ENCODE results near the gene PXN.
"Not testable (repeated sequence)": the region's sequence is repeated elsewhere in the genome, so short reads cannot be mapped to it uniquely, and the experiment has no call there.

The PXN gene

DNA sequence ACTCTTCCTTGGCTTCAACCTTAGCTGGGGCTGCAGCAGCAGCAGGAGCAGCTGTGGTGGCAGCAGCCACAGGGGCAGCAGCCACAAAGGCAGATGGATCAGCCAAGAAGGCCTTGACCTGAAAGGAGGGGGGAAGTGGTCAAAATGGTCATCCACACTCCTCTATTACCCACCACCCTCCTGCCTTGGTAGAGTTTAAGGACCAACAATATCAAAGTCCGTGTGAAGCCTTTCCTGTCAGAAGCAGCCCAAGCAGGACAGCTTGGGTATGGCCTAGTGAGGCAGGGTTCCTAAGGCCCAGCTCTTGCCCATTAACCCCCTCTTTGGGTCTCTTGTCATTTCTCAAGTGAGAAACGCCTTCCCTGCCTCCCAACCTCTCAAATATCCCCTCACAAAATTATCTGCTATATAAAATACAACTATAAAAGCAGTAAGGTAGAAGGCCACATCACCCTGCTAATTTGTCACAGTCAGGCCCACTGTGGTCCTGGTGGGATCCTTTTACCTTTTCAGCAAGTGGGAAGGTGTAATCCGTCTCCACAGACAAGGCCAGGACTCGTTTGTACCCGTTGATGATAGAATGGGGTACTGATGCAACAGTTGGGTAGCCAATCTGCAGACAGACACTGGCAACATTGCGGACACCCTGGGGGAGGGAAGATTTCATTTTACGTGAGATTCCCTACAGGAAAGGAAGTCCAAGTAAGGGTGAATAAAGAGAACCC is 68.6 kb downstream of the PXN start:
- peaks cover 52% of the 10 kb centered on the region for H3K36me3 ChIP-seq (ENCODE audit: insufficient read depth, low read length)

DNA sequence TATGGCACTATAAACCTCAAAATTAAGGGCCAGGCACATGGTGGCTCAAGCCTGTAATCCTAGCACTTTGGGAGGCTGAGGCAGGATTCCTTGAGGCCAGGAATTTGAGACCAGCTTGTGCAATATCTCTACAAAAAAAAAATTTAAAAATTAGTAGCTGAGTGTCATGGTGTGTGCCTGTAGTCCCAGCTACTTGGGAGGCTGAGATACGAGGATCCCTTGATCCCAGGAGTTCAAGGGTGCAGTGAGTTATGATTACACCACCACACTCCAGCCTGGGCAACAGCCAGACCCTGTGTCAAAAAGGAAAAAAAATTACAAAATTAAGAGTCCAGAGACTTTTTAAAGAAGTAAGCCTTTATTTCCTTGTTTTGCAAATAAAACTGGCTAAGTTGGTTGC is 69.2 kb downstream of the PXN start:
- Histone ChIP-seq H3K36me3 (ENCODE audit: insufficient read depth, low read length) (peaks cover 58% of the 10 kb centered on the region), H3K27me3 (ENCODE audit: insufficient read depth, low read length) (no peaks in the 10 kb centered on the region), H3K27ac (ENCODE audit: low read depth, low read length) (peak overlapping the region; percentile 58; the same call in 1 of the 2 replicates), H3K4me3 (ENCODE audit: low read length) (no peak overlapping the region), H3K4me1 (ENCODE audit: insufficient read depth, low read length) (peaks cover 5% of the 10 kb centered on the region), H3K9ac (ENCODE audit: low read depth, low read length) (no peak overlapping the region), H3K9me3 (ENCODE audit: insufficient read depth, low read depth, low read length) (no peaks in the 10 kb centered on the region)
- 100% methylated on average over 1 of the region's 1 CpG for WGBS

More for the DNA sequence above, 68.6 kb downstream of the PXN start:
- not testable (repeated sequence) for H3K27me3 ChIP-seq (ENCODE audit: insufficient read depth, low read length); H3K4me1 ChIP-seq (ENCODE audit: insufficient read depth, low read length); H3K9ac ChIP-seq (ENCODE audit: low read depth, low read length); H3K9me3 ChIP-seq (ENCODE audit: insufficient read depth, low read depth, low read length)
- Histone ChIP-seq H3K27ac (ENCODE audit: low read depth, low read length) (peak overlapping the region; percentile 47; the same call in 1 of the 2 replicates), H3K4me3 (ENCODE audit: low read length) (peak overlapping the region; percentile 20; the same call in 1 of the 2 replicates)
- WGBS, result 89% methylated on average over 7 of the region's 7 CpGs

DNA sequence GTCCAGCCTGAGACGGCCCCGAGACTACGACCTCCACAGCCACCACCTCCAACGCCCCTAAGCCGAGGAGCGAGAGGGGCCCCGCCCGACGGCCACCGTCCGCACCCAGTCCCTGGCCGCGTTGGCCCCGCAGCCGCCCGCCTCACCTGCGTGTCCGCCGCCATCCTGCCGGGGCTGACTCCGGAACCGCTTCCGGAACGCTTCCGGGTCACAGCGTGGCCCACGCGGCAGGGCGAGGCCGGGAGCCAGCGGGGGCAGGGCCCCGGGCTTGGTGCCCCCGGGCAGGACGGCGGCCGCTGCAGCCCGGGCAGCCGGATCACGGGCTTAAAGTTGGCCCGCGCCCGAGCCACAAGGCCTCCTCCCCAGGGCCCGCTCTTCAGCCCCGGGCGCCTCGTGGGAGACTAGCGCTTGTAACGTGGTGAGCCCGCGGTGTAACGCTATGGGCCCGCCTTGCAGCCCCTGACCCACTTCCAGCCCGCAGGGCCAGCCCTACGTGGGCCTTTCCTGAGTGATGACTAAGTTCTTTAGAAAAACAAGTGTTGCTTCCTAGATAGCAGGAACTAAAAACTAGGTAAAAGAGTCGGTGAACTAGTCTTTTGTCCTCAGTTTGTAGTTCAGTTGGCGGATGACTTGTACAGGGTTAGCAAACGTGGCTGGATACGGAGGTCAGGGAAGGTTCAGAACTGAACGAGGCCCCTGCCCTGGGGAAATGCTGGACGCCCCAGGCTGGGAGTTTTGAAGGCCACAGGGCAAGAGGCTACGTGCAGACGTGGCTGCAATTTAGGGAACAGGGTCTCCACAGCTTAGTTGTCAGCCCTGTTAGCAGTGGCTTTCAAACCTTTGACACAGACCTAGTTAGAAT is 70.8 kb downstream of the PXN start, which contains the start of gene GCN1:
TSS of gene GCN1 (minus strand) at position 182 of the 862 bp plus-strand sequence. CDS start at position 164, 18 bp downstream.
- Histone ChIP-seq H3K36me3 (ENCODE audit: insufficient read depth, low read length) (peaks cover 66% of the 10 kb centered on the region), H3K9ac (ENCODE audit: low read depth, low read length) (peak within 1 kb of the TSS; percentile 91), H3K27me3 (ENCODE audit: insufficient read depth, low read length) (no peaks in the 10 kb centered on the region), H3K4me1 (ENCODE audit: insufficient read depth, low read length) (peaks cover 2% of the 10 kb centered on the region), H3K4me3 (ENCODE audit: low read length) (peak within 1 kb of the TSS; percentile 90), H3K9me3 (ENCODE audit: insufficient read depth, low read depth, low read length) (no peaks in the 10 kb centered on the region), H3K27ac (ENCODE audit: low read depth, low read length) (peak within 1 kb of the TSS; percentile 85)
- 3% methylated on average over 62 of the region's 62 CpGs for WGBS

DNA sequence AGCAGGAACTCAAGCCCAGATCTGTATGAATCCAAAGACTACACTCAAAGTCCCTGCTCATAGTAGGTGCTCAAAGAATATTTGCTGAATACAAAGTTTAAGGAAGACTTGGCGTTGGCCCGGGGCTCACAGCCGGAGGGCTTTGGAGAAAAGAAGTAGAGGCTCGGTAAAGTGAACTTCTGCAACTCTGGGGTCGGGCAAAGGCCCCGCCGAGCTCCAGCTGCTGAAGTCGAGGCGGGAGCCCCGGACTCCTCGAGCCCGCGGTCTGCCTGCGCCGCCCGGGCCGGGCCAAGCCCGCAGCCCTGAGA is 71.3 kb downstream of the PXN start:
- Histone ChIP-seq H3K27ac (ENCODE audit: low read depth, low read length) (peak overlapping the region; percentile 85), H3K9ac (ENCODE audit: low read depth, low read length) (peak overlapping the region; percentile 91), H3K9me3 (ENCODE audit: insufficient read depth, low read depth, low read length) (no peaks in the 10 kb centered on the region), H3K36me3 (ENCODE audit: insufficient read depth, low read length) (peaks cover 64% of the 10 kb centered on the region), H3K4me1 (ENCODE audit: insufficient read depth, low read length) (no peaks in the 10 kb centered on the region; the same call in 1 of the 2 replicates), H3K4me3 (ENCODE audit: low read length) (peak overlapping the region; percentile 90), H3K27me3 (ENCODE audit: insufficient read depth, low read length) (no peaks in the 10 kb centered on the region)
- WGBS, result under 1% methylated on average over 18 of the region's 18 CpGs

GRCh38 chr12:120193286-120193685 is 72.2 kb downstream of the PXN start:
- not testable (repeated sequence) for H3K9me3 ChIP-seq (ENCODE audit: insufficient read depth, low read depth, low read length); H3K27ac ChIP-seq (ENCODE audit: low read depth, low read length); H3K4me1 ChIP-seq (ENCODE audit: insufficient read depth, low read length); H3K27me3 ChIP-seq (ENCODE audit: insufficient read depth, low read length)
- H3K4me3 ChIP-seq (ENCODE audit: low read length), result peak overlapping the region; percentile 90
- peaks cover 63% of the 10 kb centered on the region for H3K36me3 ChIP-seq (ENCODE audit: insufficient read depth, low read length)
- H3K9ac ChIP-seq (ENCODE audit: low read depth, low read length), result peak overlapping the region; percentile 91; the same call in 1 of the 2 replicates
- 94% methylated on average over 8 of the region's 8 CpGs for WGBS

- WGBS, result 95% methylated on average over 7 of the region's 7 CpGs
- Histone ChIP-seq H3K4me1 (ENCODE audit: insufficient read depth, low read length) (no peaks in the 10 kb centered on the region; the same call in 1 of the 2 replicates), H3K4me3 (ENCODE audit: low read length) (no peak overlapping the region), H3K27me3 (ENCODE audit: insufficient read depth, low read length) (no peaks in the 10 kb centered on the region), H3K9me3 (ENCODE audit: insufficient read depth, low read depth, low read length) (no peaks in the 10 kb centered on the region), H3K9ac (ENCODE audit: low read depth, low read length) (no peak overlapping the region), H3K36me3 (ENCODE audit: insufficient read depth, low read length) (peaks cover 62% of the 10 kb centered on the region), H3K27ac (ENCODE audit: low read depth, low read length) (no peak overlapping the region)
Observed at GRCh38 chr12:120190985-120191480, 74.5 kb downstream of the PXN start.

GRCh38 chr12:120190386-120190785 is 75.1 kb downstream of the PXN start:
- WGBS, result 99% methylated on average over 5 of the region's 5 CpGs
- H3K9me3 ChIP-seq (ENCODE audit: insufficient read depth, low read depth, low read length), result no peaks in the 10 kb centered on the region
- no peaks in the 10 kb centered on the region for H3K27me3 ChIP-seq (ENCODE audit: insufficient read depth, low read length)
- H3K27ac ChIP-seq (ENCODE audit: low read depth, low read length), result no peak overlapping the region
- H3K9ac ChIP-seq (ENCODE audit: low read depth, low read length), result no peak overlapping the region
- H3K4me3 ChIP-seq (ENCODE audit: low read length), result no peak overlapping the region
- H3K4me1 ChIP-seq (ENCODE audit: insufficient read depth, low read length), result no peaks in the 10 kb centered on the region; the same call in 1 of the 2 replicates
- peaks cover 65% of the 10 kb centered on the region for H3K36me3 ChIP-seq (ENCODE audit: insufficient read depth, low read length)

DNA sequence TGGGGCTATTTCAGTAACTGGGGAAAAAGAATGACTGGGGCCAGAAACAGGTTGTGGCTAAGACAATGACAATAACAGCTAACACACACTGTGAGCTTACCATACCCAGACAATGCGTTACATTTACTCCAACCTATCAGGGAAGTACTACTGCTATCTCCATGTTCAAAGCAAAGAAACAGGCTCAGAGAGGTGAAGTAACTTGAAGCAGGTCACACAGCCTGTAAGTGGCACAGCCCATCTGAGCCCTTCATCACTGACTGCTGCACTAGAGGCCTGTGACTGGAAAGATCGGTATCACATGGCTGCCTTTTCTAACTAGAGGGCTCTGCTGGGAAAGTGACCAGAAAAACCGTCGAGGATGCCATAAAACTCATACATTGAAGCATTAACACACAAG is 78.9 kb downstream of the PXN start:
- Histone ChIP-seq H3K4me1 (ENCODE audit: insufficient read depth, low read length) (no peaks in the 10 kb centered on the region), H3K4me3 (ENCODE audit: low read length) (no peak overlapping the region), H3K27ac (ENCODE audit: low read depth, low read length) (no peak overlapping the region), H3K9me3 (ENCODE audit: insufficient read depth, low read depth, low read length) (no peaks in the 10 kb centered on the region), H3K36me3 (ENCODE audit: insufficient read depth, low read length) (peaks cover 94% of the 10 kb centered on the region), H3K9ac (ENCODE audit: low read depth, low read length) (no peak overlapping the region), H3K27me3 (ENCODE audit: insufficient read depth, low read length) (no peaks in the 10 kb centered on the region)
- WGBS, result 97% methylated on average over 4 of the region's 4 CpGs

DNA sequence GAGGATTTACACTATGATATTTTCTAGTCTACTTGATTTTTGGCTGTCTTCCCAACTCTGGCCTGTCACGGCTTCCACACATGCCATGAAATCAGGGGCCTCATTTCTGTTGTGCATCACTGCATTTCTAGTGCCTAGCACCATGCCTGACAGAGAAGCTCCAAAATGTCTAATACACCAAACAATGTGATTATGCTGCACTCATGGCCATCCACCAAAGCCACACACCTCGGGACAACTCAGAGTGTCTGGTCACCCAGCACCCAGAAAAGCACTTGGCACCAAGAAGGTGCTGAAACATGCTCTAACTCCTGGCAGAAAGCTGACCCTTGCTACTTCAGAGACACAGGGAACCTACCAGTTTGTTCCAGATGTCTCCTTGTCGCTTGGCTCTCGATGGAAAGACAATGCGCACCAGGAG is 82.3 kb downstream of the PXN start:
- peaks cover 90% of the 10 kb centered on the region for H3K36me3 ChIP-seq (ENCODE audit: insufficient read depth, low read length)
- no peak overlapping the region for H3K4me3 ChIP-seq (ENCODE audit: low read length)
- no peaks in the 10 kb centered on the region for H3K27me3 ChIP-seq (ENCODE audit: insufficient read depth, low read length)
- WGBS, result 97% methylated on average over 5 of the region's 5 CpGs
- no peak overlapping the region for H3K9ac ChIP-seq (ENCODE audit: low read depth, low read length)
- H3K9me3 ChIP-seq (ENCODE audit: insufficient read depth, low read depth, low read length), result no peaks in the 10 kb centered on the region
- no peaks in the 10 kb centered on the region for H3K4me1 ChIP-seq (ENCODE audit: insufficient read depth, low read length)
- no peak overlapping the region for H3K27ac ChIP-seq (ENCODE audit: low read depth, low read length)

- 93% methylated on average over 8 of the region's 8 CpGs for WGBS
- Histone ChIP-seq H3K9ac (ENCODE audit: low read depth, low read length) (no peak overlapping the region), H3K4me1 (ENCODE audit: insufficient read depth, low read length) (no peaks in the 10 kb centered on the region), H3K4me3 (ENCODE audit: low read length) (no peak overlapping the region), H3K27ac (ENCODE audit: low read depth, low read length) (no peak overlapping the region), H3K36me3 (ENCODE audit: insufficient read depth, low read length) (peaks cover 91% of the 10 kb centered on the region), H3K9me3 (ENCODE audit: insufficient read depth, low read depth, low read length) (no peaks in the 10 kb centered on the region), H3K27me3 (ENCODE audit: insufficient read depth, low read length) (no peaks in the 10 kb centered on the region)
Observed at GRCh38 chr12:120181991-120182631, 83.4 kb downstream of the PXN start.

- WGBS, result 94% methylated on average over 6 of the region's 7 CpGs
- no peaks in the 10 kb centered on the region for H3K4me1 ChIP-seq (ENCODE audit: insufficient read depth, low read length)
- no peaks in the 10 kb centered on the region for H3K27me3 ChIP-seq (ENCODE audit: insufficient read depth, low read length)
- H3K4me3 ChIP-seq (ENCODE audit: low read length), result no peak overlapping the region
- H3K27ac ChIP-seq (ENCODE audit: low read depth, low read length), result no peak overlapping the region
- H3K9me3 ChIP-seq (ENCODE audit: insufficient read depth, low read depth, low read length), result no peaks in the 10 kb centered on the region
- no peak overlapping the region for H3K9ac ChIP-seq (ENCODE audit: low read depth, low read length)
- peaks cover 91% of the 10 kb centered on the region for H3K36me3 ChIP-seq (ENCODE audit: insufficient read depth, low read length)
Observed at GRCh38 chr12:120180975-120181374, 84.6 kb downstream of the PXN start.
